HepG2 (cell line): ENCODE measurements around the gene NRG3. TPM values are rescaled to one million over a fixed set of nuclear protein-coding genes. Genes with fewer than 3 reads are reported as not detected.

ENCODE experiments used
- ATAC-seq: fragments of 200-7000 bp; cut with Tn5 transposase; 3 replicates; pipeline ENCODE4 v1.9.1; 2020; ENCODE audit warnings: mild to moderate bottlenecking, moderate library complexity
- BruUV-seq: library from RNA; stranded (reverse); fragments of 400-500 nt; replicated peaks from 2 replicates; lab custom pipeline; 2021; lab: Mats Ljungman, UMichigan
- CTCF ChIA-PET: fragments of 300-600 bp; formaldehyde crosslinking; extraction: SDS; loops from one replicate; lab custom pipeline; 2021; ENCODE audit warnings: low total read pairs, inconsistent platforms, low intra/inter-chr PET ratio; lab: Yijun Ruan, JAX
- POLR2A ChIA-PET: fragments of 350-600 bp; sonication (Branson Sonifier 250); formaldehyde crosslinking; loops from one replicate; lab custom pipeline; 2020; ENCODE audit warnings: antibody characterized with exemption, inconsistent platforms; lab: Yijun Ruan, JAX
- DNase-seq: peaks from one replicate; pipeline ENCODE4 v3.0.0-alpha.2; 2015; ENCODE audit warnings: low spot score
- FAIRE-seq: peaks from 3 replicates; lab custom pipeline; 2011; peaks lifted over from hg19 to GRCh38; lab: Jason Lieb, UNC
- H2AFZ ChIP-seq: one replicate; pipeline ENCODE4 v1.6.1; 2011; ENCODE audit warnings: low read length, inconsistent platforms
- H3K27ac ChIP-seq: fragments of 300-600 bp; 3 replicates; pipeline ENCODE4 v1.8.0; 2011; ENCODE audit warnings: mixed run types, mild to moderate bottlenecking, mixed read lengths, low read length, inconsistent platforms; ENCODE audit not compliant: insufficient read depth; ENCODE audit errors: extremely low read length
- H3K27me3 ChIP-seq, 2 experiments: fragments of 200-600 bp in 1 of 2; 2 replicates in 1 of 2; 3 replicates in 1 of 2; pipeline versions ENCODE4 v1.6.0 to v1.8.0; 2011; ENCODE audit warnings: low read length in 2 of 2, mild to moderate bottlenecking in 2 of 2, moderate library complexity in 2 of 2, inconsistent platforms in 1 of 2; ENCODE audit not compliant: insufficient read depth in 2 of 2, control insufficient read depth in 1 of 2
- H3K36me3 ChIP-seq, 2 experiments: fragments of 200-600 bp in 1 of 2; replicated peaks in 1 of 2; 2 replicates in 1 of 2; 3 replicates in 1 of 2; pipeline versions ENCODE4 v1.5.1 to v1.8.0; 2011; ENCODE audit warnings: low read length in 2 of 2, inconsistent platforms in 1 of 2; ENCODE audit not compliant: insufficient read depth in 2 of 2, control insufficient read depth in 1 of 2
- H3K4me1 ChIP-seq: 2 replicates; pipeline ENCODE4 v1.5.1; 2012; ENCODE audit warnings: low read length, inconsistent platforms; ENCODE audit not compliant: insufficient read depth
- H3K4me2 ChIP-seq: 2 replicates; pipeline ENCODE4 v1.6.0; 2011; ENCODE audit warnings: low read depth, low read length, inconsistent platforms
- H3K4me3 ChIP-seq, 3 experiments: fragments of 200-600 bp in 1 of 3; sonication (generic), shearing (Covaris generic) in 1 of 3; replicated peaks in 1 of 3; 2 replicates each; pipeline ENCODE4 v1.5.1; 2011 to 2016; ENCODE audit warnings: low read length in 3 of 3, inconsistent platforms in 2 of 3, low read depth in 2 of 3, mild to moderate bottlenecking in 2 of 3, control low read depth in 1 of 3, mixed read lengths in 1 of 3; ENCODE audit not compliant: insufficient read depth in 1 of 3
- H3K79me2 ChIP-seq: one replicate; pipeline ENCODE4 v1.6.1; 2011; ENCODE audit warnings: low read length, inconsistent platforms; ENCODE audit not compliant: insufficient read depth
- H3K9ac ChIP-seq: 2 replicates; pipeline ENCODE4 v1.6.0; 2011; ENCODE audit warnings: mild to moderate bottlenecking, low read depth, low read length, inconsistent platforms; ENCODE audit not compliant: insufficient read depth
- H3K9me3 ChIP-seq: 2 replicates; pipeline ENCODE4 v1.5.1; 2012; ENCODE audit warnings: mild to moderate bottlenecking, low read length
- H4K20me1 ChIP-seq: 2 replicates; pipeline ENCODE4 v1.6.0; 2011; ENCODE audit warnings: inconsistent platforms, mild to moderate bottlenecking, low read length, moderate library complexity; ENCODE audit not compliant: insufficient read depth
- GPN1 ChIP-seq: sonication (generic); formaldehyde crosslinking; IDR thresholded peaks from 2 replicates; pipeline ENCODE4 v1.5.1; 2020; ENCODE audit warnings: missing genetic modification reagents, borderline replicate concordance
- HINFP ChIP-seq: sonication (generic); formaldehyde crosslinking; IDR thresholded peaks from 2 replicates; pipeline ENCODE4 v1.4.0; 2020; ENCODE audit warnings: low read depth, mild to moderate bottlenecking, missing genetic modification reagents
- HNF1B ChIP-seq: sonication (generic); formaldehyde crosslinking; IDR thresholded peaks from 2 replicates; pipeline ENCODE4 v1.5.1; 2020; ENCODE audit warnings: mild to moderate bottlenecking, moderate library complexity, missing genetic modification reagents
- MAFK ChIP-seq, 2 experiments: IDR thresholded peaks in 1 of 2; conservative IDR thresholded peaks in 1 of 2; 2 replicates each; pipeline ENCODE4 v1.6.1; 2011; ENCODE audit warnings: improper control_type of control experiment in 2 of 2, low read length in 2 of 2
- MLX ChIP-seq: IDR thresholded peaks from 2 replicates; pipeline ENCODE4 v1.6.1; 2016
- PAWR ChIP-seq: sonication (generic); formaldehyde crosslinking; IDR thresholded peaks from 2 replicates; pipeline ENCODE4 v1.4.0; 2020; ENCODE audit warnings: missing genetic modification reagents, mild to moderate bottlenecking, borderline replicate concordance
- PRDM10 ChIP-seq: sonication (generic); formaldehyde crosslinking; IDR thresholded peaks from 2 replicates; pipeline ENCODE4 v1.4.0; 2020; ENCODE audit warnings: low read depth, missing genetic modification reagents
- ZBTB38 ChIP-seq: sonication (generic); formaldehyde crosslinking; IDR thresholded peaks from 2 replicates; pipeline ENCODE4 v1.5.1; 2020; ENCODE audit warnings: mild to moderate bottlenecking, missing genetic modification reagents
- ZMAT3 ChIP-seq: sonication (generic); formaldehyde crosslinking; conservative IDR thresholded peaks from 2 replicates; pipeline ENCODE4 v1.7.0; 2021; ENCODE audit warnings: missing genetic modification reagents
- ZNF672 ChIP-seq: sonication (generic); formaldehyde crosslinking; IDR thresholded peaks from 2 replicates; pipeline ENCODE4 v1.8.1; 2022; ENCODE audit warnings: missing genetic modification reagents
- WGBS: methylation state at CpG from one replicate; pipeline ENCODE4 v1.1.6; 2017; ENCODE audit warnings: low lambda C conversion rate; 5-methylcytosine and 5-hydroxymethylcytosine counted together
- in situ Hi-C: cut with HindIII; loops from 2 replicates; pipeline ENCODE4 v1.10.0; 2017; ENCODE audit warnings: low pct_unique_long_range_greater_than_20kb; ENCODE audit not compliant: extremely low pct_ligation_motif_present
- intact Hi-C: fragments of 100-400 bp; cut with micrococcal nuclease; formaldehyde crosslinking; loops from one replicate; pipeline ENCODE4 v1.10.0; 2022; ENCODE audit not compliant: unreplicated experiment
- polyA plus RNA-seq, 8 experiments: library from polyadenylated mRNA; depleted of rRNA in 3 of 8; stranded (reverse) in 7 of 8; unstranded in 1 of 8; fragments of >200 nt; fragmentation: Illumina TruSeq in 4 of 8; extraction: Trizol in 4 of 8; gene quantifications; 2 replicates each; pipeline versions ENCODE4 v1.2.1 to v1.2.3, GENCODE V29; 2011 to 2016; ENCODE audit warnings: low read depth in 4 of 8, missing spikeins in 1 of 8, mixed read lengths in 1 of 8; ENCODE audit not compliant: insufficient read depth in 1 of 8
- total RNA-seq, 5 experiments: library from RNA; depleted of rRNA; stranded (reverse); fragments of >200 nt; fragmentation: Illumina TruSeq; extraction: Trizol; gene quantifications; 2 replicates each; pipeline ENCODE4 v1.2.3, GENCODE V29; 2016; ENCODE audit warnings: low read depth in 1 of 5

Gene NRG3
- total and polyA plus RNA-seq, 2 of the 13 experiments (the other 11 are each of a cell fraction or from before 2014, with no cell fraction given) = not detected

GRCh38 chr10:82938331-82938730 lies 1063.3 kb downstream of the NRG3 start:
- CTCF ChIA-PET = no interaction called here

GRCh38 chr10:82942286-82943099 lies 1067.5 kb downstream of the NRG3 start:
- Histone ChIP-seq H3K27me3 (no peaks in the 10 kb centered on the region), H4K20me1 (no peaks in the 10 kb centered on the region), H3K4me3 (no peak overlapping the region), H3K4me2 (no peak overlapping the region), H3K36me3 (no peaks in the 10 kb centered on the region), H3K9ac (no peak overlapping the region), H2AFZ (no peak overlapping the region), H3K9me3 (peaks cover 59% of the 10 kb centered on the region), H3K27ac (no peak overlapping the region), H3K4me1 (no peaks in the 10 kb centered on the region), H3K79me2 (no peaks in the 10 kb centered on the region)
- ChIA-PET CTCF (no interaction called here), POLR2A (no interaction called here)
- WGBS = 71% methylated on average over 3 of the region's 3 CpGs
- no peak for DNase-seq
- no peak for FAIRE-seq
- intact Hi-C loops (no loop called here), in situ Hi-C loops (no loop called here)
- ATAC-seq = no peak
- no TSS peak for BruUV-seq
- TF ChIP-seq MLX (CRISPR knock-in tag) (no peak), ZMAT3 (CRISPR knock-in tag) (no peak), ZBTB38 (CRISPR knock-in tag) (no peak), GPN1 (CRISPR knock-in tag) (no peak), ZNF672 (CRISPR knock-in tag) (no peak), PRDM10 (no peak), HINFP (CRISPR knock-in tag) (no peak), HNF1B (CRISPR knock-in tag) (no peak)

More at GRCh38 chr10:82938331-82938730, 1063.3 kb downstream of the NRG3 start:
- no peaks in the 10 kb centered on the region for H3K27me3 ChIP-seq
- DNase-seq = no peak
- ATAC-seq = no peak
- H3K9me3 ChIP-seq = peaks cover 28% of the 10 kb centered on the region
- no peaks in the 10 kb centered on the region for H3K79me2 ChIP-seq
- no peak overlapping the region for H2AFZ ChIP-seq
- H3K4me1 ChIP-seq = no peaks in the 10 kb centered on the region
- POLR2A ChIA-PET = no interaction called here
- FAIRE-seq = no peak
- no peak overlapping the region for H3K9ac ChIP-seq
- in situ Hi-C loops (no loop called here), intact Hi-C loops (no loop called here)
- no peaks in the 10 kb centered on the region for H3K36me3 ChIP-seq
- H3K4me3 ChIP-seq = no peak overlapping the region
- H4K20me1 ChIP-seq = no peaks in the 10 kb centered on the region
- no peak overlapping the region for H3K4me2 ChIP-seq
- H3K27ac ChIP-seq = no peak overlapping the region
- 10% methylated on average over 4 of the region's 4 CpGs for whole genome bisulfite sequencing
- no TSS peak for BruUV-seq
- TF ChIP-seq PAWR (CRISPR knock-in tag) (no peak), MAFK (conservative IDR thresholded peaks at IDR 0.05 in 1 of 2, IDR thresholded peaks at IDR 0.05 in 1 of 2; ENCODE audit: low read length in 2 of 2) (0 out of 4 replicates have a peak, but pooled peaks of 1 of the 2 experiments have one; percentile 17)
